ENCODE data around the gene PLEK2.

- TF ChIP-seq ZNF8 (CRISPR knock-in tag; IDR thresholded peaks at IDR 0.05) (no peak), GLIS3 (CRISPR knock-in tag; IDR thresholded peaks at IDR 0.05) (no peak), TOX (CRISPR knock-in tag; IDR thresholded peaks at IDR 0.05; ENCODE audit: borderline replicate concordance) (no peak), PATZ1 (CRISPR knock-in tag; IDR thresholded peaks at IDR 0.05; ENCODE audit: borderline replicate concordance) (no peak)
These were observed 28.5 kb upstream of the PLEK2 start for GRCh38 chr14:67440513-67440912.
